GM12874 (cell line): ENCODE data around the gene COQ6.

Source experiments
- CTCF ChIP-seq: IDR thresholded peaks from 2 replicates; pipeline ENCODE4 v1.5.1; 2011; ENCODE audit warnings: low read depth, mild to moderate bottlenecking, control low read depth, low read length, moderate library complexity; ENCODE audit not compliant: insufficient read depth

Gene COQ6

GRCh38 chr14:73936548-73936947, 13.6 kb upstream of the COQ6 start:
- no peak for TF ChIP-seq CTCF

- no peak for TF ChIP-seq CTCF
Observed at GRCh38 chr14:73937012-73937411, 13.1 kb upstream of the COQ6 start.

GRCh38 chr14:73942180-73942579, 7.9 kb upstream of the COQ6 start:
- TF ChIP-seq CTCF: no peak

GRCh38 chr14:73943083-73943482, 7.0 kb upstream of the COQ6 start:
- TF ChIP-seq CTCF: no peak

- TF ChIP-seq CTCF: no peak
Observed at GRCh38 chr14:73944432-73945158, 5.5 kb upstream of the COQ6 start.

GRCh38 chr14:73945159-73945670, 4.9 kb upstream of the COQ6 start:
- no peak for TF ChIP-seq CTCF

GRCh38 chr14:73953731-73954130, 3.6 kb downstream of the COQ6 start:
- no peak for TF ChIP-seq CTCF
